A549 treated with AZD9567 at 1 μM for 4 hours (cell line): ENCODE results near the gene MPIG6B. TPM values are rescaled to one million over a fixed set of nuclear protein-coding genes. Genes with fewer than 3 reads are reported as not detected.

ENCODE experiments used
- total RNA-seq: library from RNA; stranded (reverse); fragments of 200-300 nt; extraction: Qiagen RNA extraction; gene quantifications from 5 replicates; pipeline ENCODE4 v1.2.3, GENCODE V29; 2022; ENCODE audit not compliant: insufficient read depth

Gene MPIG6B
- 0.07 TPM in 1 of 5 replicates, not detected in the others for total RNA-seq

DNA sequence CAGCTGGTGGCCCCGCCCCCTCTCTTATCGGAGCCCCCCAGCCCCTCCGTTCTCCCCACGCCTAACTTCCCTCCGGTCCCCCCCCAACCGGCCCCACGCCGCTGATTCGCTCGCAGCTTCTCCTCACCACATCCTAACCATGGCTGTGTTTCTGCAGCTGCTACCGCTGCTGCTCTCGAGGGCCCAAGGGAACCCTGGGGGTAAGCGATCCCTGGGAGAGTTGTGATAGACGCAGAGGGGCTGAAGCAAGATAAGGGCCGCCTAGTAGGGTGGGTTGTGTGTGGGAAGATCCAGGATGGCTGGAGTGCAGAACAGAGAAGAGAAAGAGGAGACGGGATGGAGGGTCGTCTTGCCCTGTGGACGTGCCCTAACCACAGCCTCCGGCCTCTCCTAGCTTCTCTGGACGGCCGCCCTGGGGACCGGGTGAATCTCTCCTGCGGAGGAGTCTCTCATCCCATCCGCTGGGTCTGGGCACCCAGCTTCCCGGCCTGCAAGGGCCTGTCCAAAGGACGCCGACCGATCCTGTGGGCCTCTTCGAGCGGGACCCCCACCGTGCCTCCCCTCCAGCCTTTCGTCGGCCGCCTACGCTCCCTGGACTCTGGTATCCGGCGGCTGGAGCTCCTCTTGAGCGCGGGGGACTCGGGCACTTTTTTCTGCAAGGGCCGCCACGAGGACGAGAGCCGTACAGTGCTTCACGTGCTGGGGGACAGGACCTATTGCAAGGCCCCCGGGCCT lies at the start of gene MPIG6B:
MPIG6B (plus strand) TSS at position 129 of the 735 bp plus-strand sequence; CDS start at position 140, 11 bp downstream.

DNA sequence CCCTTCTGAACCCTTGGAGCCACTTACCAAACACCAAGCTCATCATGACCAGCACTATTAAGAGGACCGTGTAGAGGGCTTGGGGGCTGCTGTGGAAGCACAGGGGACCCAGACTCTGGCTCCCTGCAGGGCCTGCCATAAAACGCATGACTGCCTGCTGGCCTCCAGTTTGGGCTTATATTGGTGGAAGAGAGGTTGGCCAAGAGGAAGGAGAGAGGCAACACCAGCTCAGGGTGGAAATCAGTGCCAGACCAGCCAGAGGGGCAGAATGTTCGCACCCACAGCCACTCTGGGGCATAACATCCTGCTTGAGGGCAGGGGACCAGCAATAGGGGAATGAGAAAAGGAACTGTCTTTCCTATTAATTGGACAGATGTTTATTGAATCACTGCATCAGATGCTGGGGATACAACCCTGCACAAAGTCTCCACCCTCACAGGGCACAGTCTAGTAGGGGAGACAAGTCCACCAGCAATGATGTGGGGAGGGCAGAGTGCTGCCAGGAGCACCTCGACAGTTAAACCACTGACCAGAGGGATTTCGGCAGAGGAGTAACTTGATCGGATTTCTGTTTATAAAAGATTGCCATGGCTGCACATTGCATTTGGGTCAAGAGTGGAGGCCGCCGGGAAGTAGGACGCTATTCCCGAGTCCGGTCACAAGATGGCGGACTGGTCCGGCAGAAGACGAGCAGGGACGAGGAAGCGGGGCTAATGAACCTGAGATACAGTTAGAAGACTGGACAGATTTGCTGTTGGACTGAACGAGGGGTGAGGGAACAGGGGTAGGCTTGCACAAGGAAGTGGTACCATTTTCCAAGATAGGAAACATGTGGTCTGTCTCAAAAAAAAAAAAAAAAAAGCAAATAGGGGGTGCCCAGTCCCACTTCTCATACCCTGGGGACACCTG lies 42.7 kb upstream of the MPIG6B start, which contains the start of gene LY6G5C:
LY6G5C (minus strand) TSS at position 842 of the 909 bp plus-strand sequence; CDS start at position 148, 694 bp downstream.

GRCh38 chr6:31702819-31703716 lies 20.1 kb upstream of the MPIG6B start, which contains the start of gene ABHD16A:
ABHD16A (minus strand) TSS chr6:31703324; CDS start chr6:31703281, 43 bp downstream.

DNA sequence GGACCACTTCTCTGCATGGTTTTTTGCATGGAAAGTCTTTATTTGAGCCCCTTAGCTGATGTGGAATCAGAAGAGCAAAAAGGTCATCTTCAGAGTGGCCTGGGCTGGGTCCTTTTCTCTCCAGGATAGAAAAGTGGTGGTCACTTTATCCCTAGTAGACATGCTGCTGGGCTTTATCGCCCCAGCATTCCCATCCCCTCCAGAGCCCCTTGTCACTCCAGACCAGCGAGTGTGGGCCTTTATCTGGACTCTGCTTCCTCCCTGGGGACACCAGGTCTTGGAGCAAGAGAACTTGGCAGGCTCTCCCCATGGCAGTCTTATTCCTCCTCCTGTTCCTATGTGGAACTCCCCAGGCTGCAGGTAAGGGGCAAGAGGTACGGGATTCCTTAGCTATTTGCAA lies 16.6 kb upstream of the MPIG6B start, which contains the start of gene LY6G6F:
LY6G6F (plus strand) TSS at position 268 of the 400 bp plus-strand sequence; CDS start at position 309, 41 bp downstream.

GRCh38 chr6:31715022-31715958 lies 7.9 kb upstream of the MPIG6B start, which contains the start of gene LY6G6D:
LY6G6D (plus strand) TSS chr6:31715348; CDS start chr6:31715356, 8 bp downstream.

DNA sequence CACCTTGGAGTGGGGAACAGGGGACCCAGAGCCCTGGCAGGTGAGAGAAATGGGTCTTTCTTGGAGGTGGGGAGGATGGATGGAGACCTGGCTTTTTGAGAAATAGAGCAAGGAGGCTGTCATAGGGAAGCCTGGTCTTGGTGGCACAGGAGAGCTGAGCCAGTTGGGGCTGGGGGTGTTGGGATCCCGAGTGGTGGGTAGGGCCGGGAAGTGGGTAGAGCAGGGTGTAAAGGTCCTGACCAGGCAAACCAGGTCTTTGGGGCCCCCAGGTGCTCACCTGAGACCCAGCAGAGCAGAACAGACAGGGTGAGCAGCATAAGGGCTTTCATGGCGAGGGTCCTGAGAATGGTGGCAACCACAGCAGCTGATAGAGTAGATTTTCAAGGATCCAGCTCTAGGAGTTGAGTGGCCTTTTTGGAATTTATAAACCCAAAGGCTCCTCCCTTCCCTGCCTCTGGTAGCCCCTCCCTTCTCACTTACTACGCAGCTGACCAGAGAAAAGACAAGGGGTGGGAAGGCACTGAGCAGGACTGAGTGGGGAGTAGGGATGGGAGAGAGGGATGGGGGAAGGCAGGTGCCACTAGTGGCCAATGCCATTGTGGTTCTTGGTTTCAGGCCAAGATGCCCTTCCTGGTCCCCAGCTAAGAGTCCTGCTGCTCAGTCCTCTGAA lies 1.7 kb upstream of the MPIG6B start, which contains the start of gene LY6G6C:
LY6G6C (minus strand) TSS at position 396 of the 670 bp plus-strand sequence; CDS start at position 329, 67 bp downstream.

DNA sequence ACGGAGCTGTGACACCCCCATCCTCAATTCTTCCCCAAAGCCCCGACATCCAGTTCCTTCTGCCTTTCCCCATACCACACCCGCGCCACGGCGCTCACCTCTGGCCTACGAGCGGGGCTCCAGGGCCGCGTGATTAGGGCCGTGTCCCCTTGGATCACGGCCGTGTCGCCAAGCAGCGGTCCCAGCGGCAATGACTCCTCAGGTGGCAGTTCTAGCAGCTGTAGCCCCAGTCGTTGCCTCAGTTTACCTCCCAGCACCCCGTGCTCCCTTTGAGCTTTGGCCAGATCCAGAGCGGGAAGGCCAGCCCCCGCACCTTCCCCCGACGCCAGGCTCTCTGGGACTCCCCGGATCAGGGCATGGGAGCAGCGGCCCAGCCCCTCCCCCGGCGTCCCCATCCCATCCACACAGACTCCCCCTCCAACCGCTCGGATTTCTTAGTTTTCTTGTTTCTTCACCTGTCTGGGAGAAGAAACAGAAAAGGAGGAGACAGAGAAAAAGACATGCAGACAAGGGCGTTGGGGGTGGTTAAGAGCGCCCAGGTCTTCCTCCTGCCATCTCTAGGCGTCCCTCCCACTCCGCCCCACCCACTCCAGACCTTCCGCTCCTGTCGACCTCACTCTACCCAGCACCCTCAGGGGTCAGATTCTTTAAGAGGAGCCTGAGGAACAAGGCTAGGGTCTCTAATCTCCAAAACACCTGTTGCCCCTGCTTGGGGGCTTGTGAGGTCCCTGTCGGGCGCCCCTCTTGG lies 5.8 kb downstream of the MPIG6B start, which contains the start of gene DDAH2:
DDAH2 (minus strand) TSS at position 533 of the 748 bp plus-strand sequence; CDS start at position 395, 138 bp downstream.

GRCh38 chr6:31736021-31736767 lies 13.0 kb downstream of the MPIG6B start, which contains the start of gene CLIC1:
CLIC1 (minus strand) TSS chr6:31736530; CDS start chr6:31736300, 230 bp downstream.

DNA sequence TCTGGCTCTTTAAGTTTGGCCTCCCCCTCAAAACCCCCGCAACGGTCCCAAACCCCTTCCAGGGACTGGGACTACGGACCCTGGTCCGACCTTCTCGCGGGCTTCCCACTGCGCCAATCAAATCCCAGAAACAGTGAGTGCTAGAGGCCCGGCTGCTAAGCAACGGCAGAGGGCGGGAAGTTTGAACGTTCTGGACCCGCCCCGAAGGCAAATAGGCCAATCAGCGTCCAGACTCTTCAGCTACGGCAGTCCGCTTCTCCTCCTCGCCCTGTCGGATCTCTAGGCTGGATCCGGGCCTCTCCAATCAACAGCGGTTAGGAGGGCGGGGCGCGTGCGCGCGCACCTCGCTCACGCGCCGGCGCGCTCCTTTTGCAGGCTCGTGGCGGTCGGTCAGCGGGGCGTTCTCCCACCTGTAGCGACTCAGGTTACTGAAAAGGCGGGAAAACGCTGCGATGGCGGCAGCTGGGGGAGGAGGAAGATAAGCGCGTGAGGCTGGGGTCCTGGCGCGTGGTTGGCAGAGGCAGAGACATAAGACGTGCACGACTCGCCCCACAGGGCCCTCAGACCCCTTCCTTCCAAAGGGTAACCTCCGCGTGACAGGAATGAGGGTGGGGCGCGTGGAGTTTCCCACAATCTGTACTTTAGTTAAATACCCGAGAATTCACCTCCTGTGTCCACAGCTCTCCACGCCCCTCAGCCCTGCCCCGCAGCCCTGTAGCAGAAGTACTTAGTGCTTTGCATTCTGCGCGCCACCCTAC lies 16.6 kb downstream of the MPIG6B start, which contains the start of gene MSH5:
MSH5 (plus strand) TSS at position 367 of the 758 bp plus-strand sequence. CDS start 462 bp downstream, outside the sequence.

GRCh38 chr6:31762356-31762755 lies 39.2 kb downstream of the MPIG6B start, which contains the start of gene SAPCD1:
SAPCD1 (plus strand) TSS chr6:31762656; CDS start chr6:31763055, 399 bp downstream.

Other genes with a start within 250 kb of the MPIG6B start
- gene MICB, start 225.2 kb upstream of the MPIG6B start, total RNA-seq = 6.3 to 10.0 TPM (median 7.2 TPM) in 5 replicates
- gene MCCD1, start 194.4 kb upstream of the MPIG6B start, total RNA-seq = not detected in 5 replicates
- 335 to 403 TPM (median 384 TPM) in 5 replicates for gene DDX39B, start 181.4 kb upstream of the MPIG6B start, total RNA-seq
- 0.43 to 0.72 TPM (median 0.55 TPM) in 4 of 5 replicates, not detected in the other for gene ATP6V1G2, start 176.8 kb upstream of the MPIG6B start, total RNA-seq
- 10.5 to 15.8 TPM (median 11.3 TPM) in 5 replicates for gene NFKBIL1, start 175.8 kb upstream of the MPIG6B start, total RNA-seq
- 0.07 to 0.21 TPM (median 0.08 TPM) in 3 of 5 replicates, not detected in the others for gene LTA, start 151.1 kb upstream of the MPIG6B start, total RNA-seq
- 0.09 to 0.10 TPM (median 0.10 TPM) in 3 of 5 replicates, not detected in the others for gene TNF, start 147.8 kb upstream of the MPIG6B start, total RNA-seq
- gene LTB, start 140.9 kb upstream of the MPIG6B start, total RNA-seq = 0.28 to 0.37 TPM (median 0.33 TPM) in 4 of 5 replicates, not detected in the other
- gene LST1, start 137.1 kb upstream of the MPIG6B start, total RNA-seq = 0.36 to 0.58 TPM (median 0.39 TPM) in 3 of 5 replicates, not detected in the others
- not detected in 5 replicates for gene NCR3, start 130.4 kb upstream of the MPIG6B start, total RNA-seq
- not detected in 5 replicates for gene AIF1, start 108.1 kb upstream of the MPIG6B start, total RNA-seq
- gene PRRC2A, start 102.7 kb upstream of the MPIG6B start, total RNA-seq = 51.3 to 92.7 TPM (median 87.1 TPM) in 5 replicates
- gene BAG6, start 70.7 kb upstream of the MPIG6B start, total RNA-seq = 106 to 149 TPM (median 137 TPM) in 5 replicates
- 3.0 to 6.4 TPM (median 3.4 TPM) in 5 replicates for gene APOM, start 67.5 kb upstream of the MPIG6B start, total RNA-seq
- 11.3 to 12.5 TPM (median 11.8 TPM) in 5 replicates for gene C6orf47, start 62.6 kb upstream of the MPIG6B start, total RNA-seq
- gene GPANK1, start 58.4 kb upstream of the MPIG6B start, total RNA-seq = 8.7 to 11.6 TPM (median 10.2 TPM) in 5 replicates
- gene CSNK2B, start 57.3 kb upstream of the MPIG6B start, total RNA-seq = 167 to 183 TPM (median 175 TPM) in 5 replicates
- gene LY6G5B, start 53.4 kb upstream of the MPIG6B start, total RNA-seq = 4.5 to 5.2 TPM (median 5.0 TPM) in 4 of 5 replicates, not detected in the other
- gene LY6G5C, start 42.3 kb upstream of the MPIG6B start, total RNA-seq = 0.87 to 3.8 TPM (median 1.6 TPM) in 5 replicates
- 13.9 to 20.0 TPM (median 18.3 TPM) in 5 replicates for gene ABHD16A, start 20.0 kb upstream of the MPIG6B start, total RNA-seq
- not detected in 5 replicates for gene LY6G6F, start 16.5 kb upstream of the MPIG6B start, total RNA-seq
- gene LY6G6D, start 8.0 kb upstream of the MPIG6B start, total RNA-seq = not detected in 5 replicates
- 0.09 to 0.12 TPM (median 0.10 TPM) in 3 of 5 replicates, not detected in the others for gene LY6G6C, start 1.6 kb upstream of the MPIG6B start, total RNA-seq
- 18.1 to 32.1 TPM (median 29.3 TPM) in 5 replicates for gene DDAH2, start 5.9 kb downstream of the MPIG6B start, total RNA-seq
- 451 to 493 TPM (median 458 TPM) in 5 replicates for gene CLIC1, start 13.2 kb downstream of the MPIG6B start, total RNA-seq
- gene MSH5, start 16.6 kb downstream of the MPIG6B start, total RNA-seq = 5.2 to 15.2 TPM (median 14.0 TPM) in 5 replicates
- gene SAPCD1, start 39.3 kb downstream of the MPIG6B start, total RNA-seq = 3.0 to 4.6 TPM (median 3.9 TPM) in 4 of 5 replicates, not detected in the other
- 1.6 to 4.5 TPM (median 1.8 TPM) in 5 replicates for gene VWA7, start 54.0 kb downstream of the MPIG6B start, total RNA-seq
- 46.5 to 58.0 TPM (median 53.6 TPM) in 5 replicates for gene VARS1, start 72.4 kb downstream of the MPIG6B start, total RNA-seq
- gene LSM2, start 83.6 kb downstream of the MPIG6B start, total RNA-seq = 42.7 to 60.2 TPM (median 57.9 TPM) in 5 replicates
- 0.97 to 1.8 TPM (median 1.1 TPM) in 5 replicates for gene HSPA1L, start 91.9 kb downstream of the MPIG6B start, total RNA-seq
- 189 to 295 TPM (median 214 TPM) in 5 replicates for gene HSPA1A, start 92.2 kb downstream of the MPIG6B start, total RNA-seq
- gene HSPA1B, start 104.4 kb downstream of the MPIG6B start, total RNA-seq = 154 to 227 TPM (median 167 TPM) in 5 replicates
- 27.6 to 34.9 TPM (median 30.4 TPM) in 5 replicates for gene NEU1, start 139.4 kb downstream of the MPIG6B start, total RNA-seq
- gene SLC44A4, start 155.6 kb downstream of the MPIG6B start, total RNA-seq = 0.05 TPM in 1 of 5 replicates, not detected in the others
- 25.4 to 29.9 TPM (median 28.1 TPM) in 5 replicates for gene EHMT2, start 174.3 kb downstream of the MPIG6B start, total RNA-seq
- gene ZBTB12, start 178.7 kb downstream of the MPIG6B start, total RNA-seq = 2.9 to 3.6 TPM (median 3.3 TPM) in 5 replicates
- 0.16 to 0.44 TPM (median 0.20 TPM) in 4 of 5 replicates, not detected in the other for gene C2, start 204.3 kb downstream of the MPIG6B start, total RNA-seq
- gene CFB, start 222.7 kb downstream of the MPIG6B start, total RNA-seq = 1.3 to 2.6 TPM (median 2.4 TPM) in 5 replicates
- 75.8 to 81.6 TPM (median 76.7 TPM) in 5 replicates for gene NELFE, start 235.6 kb downstream of the MPIG6B start, total RNA-seq
- 25.9 to 29.7 TPM (median 26.7 TPM) in 5 replicates for gene SKIC2, start 235.8 kb downstream of the MPIG6B start, total RNA-seq
- 11.5 to 12.7 TPM (median 11.8 TPM) in 5 replicates for gene DXO, start 248.8 kb downstream of the MPIG6B start, total RNA-seq